ENCODE measurements around the gene AKR1C4. TPM values are rescaled to one million over a fixed set of nuclear protein-coding genes. Genes with fewer than 3 reads are reported as not detected.

AKR1C4 gene
- total and polyA plus RNA-seq, 2 of the 8 experiments (the other 6 are each of a cell fraction or from before 2014, with no cell fraction given) = not detected

DNA sequence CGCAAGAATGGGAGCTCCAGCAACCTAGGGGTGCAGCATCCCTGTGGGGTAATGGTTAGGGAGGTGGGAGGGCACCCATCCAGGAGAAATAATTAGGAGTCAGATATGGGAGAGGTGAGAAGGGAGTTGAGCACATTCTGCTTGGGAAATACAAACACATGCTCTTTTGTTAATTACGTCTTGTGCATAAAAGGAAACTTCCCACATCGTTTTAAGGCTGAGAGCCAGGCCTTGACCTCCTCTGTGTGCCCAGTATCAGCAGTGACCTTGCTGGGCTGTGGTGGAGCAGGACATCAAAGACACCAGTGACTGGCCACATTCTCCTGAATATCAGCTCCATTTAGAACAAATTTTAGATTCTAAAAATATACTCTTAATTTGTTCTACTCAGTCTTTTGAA lies 22.6 kb downstream of the AKR1C4 start:
- Histone ChIP-seq H3K56ac (replicated peaks; ENCODE audit: insufficient read length, low read depth, low read length) (no peak overlapping the region), H3K27me3 (replicated peaks in 1 of 4; ENCODE audit: control insufficient read depth in 3 of 4, extremely low read depth in 1 of 4, insufficient read depth in 3 of 4, low read length in 3 of 4) (no peaks in the 10 kb centered on the region), H2BK12ac (ENCODE audit: low read depth, low read length) (no peak overlapping the region), H2BK5ac (ENCODE audit: low read depth, low read length) (no peak overlapping the region), H3K23ac (ENCODE audit: insufficient read length) (no peak overlapping the region), H3K4ac (replicated peaks; ENCODE audit: insufficient read length, low read depth, low read length) (no peak overlapping the region), H3K4me2 (ENCODE audit: insufficient read depth in 1 of 2, low read depth in 2 of 2, low read length in 2 of 2) (no peak overlapping the region), H2AK5ac (ENCODE audit: low read depth, low read length) (no peak overlapping the region), H3K9me3 (ENCODE audit: insufficient read depth in 2 of 2, low read depth in 1 of 2, low read length in 1 of 2) (peaks cover 8 to 20% of the 10 kb centered on the region in 2 experiments; a peak in 3 of 4 replicates), H2BK120ac (replicated peaks; ENCODE audit: low read depth, low read length) (no peak overlapping the region), H3K4me3 (ENCODE audit: extremely low read depth in 1 of 4, insufficient read depth in 2 of 4, low read depth in 3 of 4, low read length in 4 of 4) (no peak overlapping the region), H3K4me1 (replicated peaks in 1 of 4; ENCODE audit: control insufficient read depth in 3 of 4, insufficient read depth in 4 of 4, low read length in 3 of 4) (no peaks in the 10 kb centered on the region), H3K18ac (ENCODE audit: extremely low read depth, low read length) (no peak overlapping the region), H3K23me2 (ENCODE audit: low read depth, low read length) (no peaks in the 10 kb centered on the region), H2BK15ac (ENCODE audit: low read length) (no peak overlapping the region), H3K79me2 (ENCODE audit: control insufficient read depth in 1 of 2, insufficient read depth in 2 of 2, low read length in 2 of 2) (no peaks in the 10 kb centered on the region), H3K27ac (ENCODE audit: low read depth, low read length) (no peak overlapping the region), H3K9ac (replicated peaks in 1 of 4; ENCODE audit: extremely low read depth in 1 of 4, low read depth in 3 of 4, low read length in 3 of 4) (no peak overlapping the region), H4K91ac (replicated peaks; ENCODE audit: insufficient read length, low read length) (no peak overlapping the region), H3K79me1 (ENCODE audit: low read depth, low read length) (no peaks in the 10 kb centered on the region), H3K14ac (ENCODE audit: insufficient read length) (no peak overlapping the region), H4K5ac (ENCODE audit: insufficient read length, low read depth, low read length) (no peak overlapping the region), H2AFZ (ENCODE audit: low read length) (no peak overlapping the region), H2BK20ac (ENCODE audit: low read length) (no peak overlapping the region), H3K36me3 (ENCODE audit: control insufficient read depth in 2 of 4, insufficient read depth in 4 of 4, low read length in 3 of 4) (no peaks in the 10 kb centered on the region), H4K8ac (ENCODE audit: extremely low read depth, insufficient read depth, low read length) (no peak overlapping the region), H4K20me1 (replicated peaks in 1 of 2; ENCODE audit: control insufficient read depth in 1 of 2, insufficient read depth in 2 of 2, low read length in 2 of 2) (no peaks in the 10 kb centered on the region)
- FAIRE-seq (no peak), DNase-seq (ENCODE audit: low read depth in 1 of 2, low spot score in 2 of 2) (no peak)
- ChIA-PET CTCF (ENCODE audit: partially characterized antibody) (no interaction called here), POLR2A (ENCODE audit: partially characterized antibody) (interaction anchor here (0.5 kb wide), 1 partner anchor 1050 kb away, joined by 3 read pairs; no protein-coding TSS in a partner anchor)
- 90% methylated on average over 3 of the region's 3 CpGs; no CpG with 5 or more reads in 1 of the 2 experiments for whole genome bisulfite sequencing, 2 experiments (ENCODE audit: extremely low coverage in 1 of 2, insufficient coverage in 1 of 2, insufficient read length in 1 of 2, insufficient replicate concordance in 2 of 2, low coverage in 1 of 2, low lambda C conversion rate in 2 of 2, missing lambda C conversion rate in 1 of 2)
- TF ChIP-seq, protein P1, sequence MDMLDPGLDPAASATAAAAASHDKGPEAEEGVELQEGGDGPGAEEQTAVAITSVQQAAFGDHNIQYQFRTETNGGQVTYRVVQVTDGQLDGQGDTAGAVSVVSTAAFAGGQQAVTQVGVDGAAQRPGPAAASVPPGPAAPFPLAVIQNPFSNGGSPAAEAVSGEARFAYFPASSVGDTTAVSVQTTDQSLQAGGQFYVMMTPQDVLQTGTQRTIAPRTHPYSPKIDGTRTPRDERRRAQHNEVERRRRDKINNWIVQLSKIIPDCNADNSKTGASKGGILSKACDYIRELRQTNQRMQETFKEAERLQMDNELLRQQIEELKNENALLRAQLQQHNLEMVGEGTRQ (IDR thresholded peaks at IDR 0.05; ENCODE audit: low read length) = no peak
- TF ChIP-seq MAFK (IDR thresholded peaks at IDR 0.05; ENCODE audit: low read depth, low read length) (no peak), RNF2 (IDR thresholded peaks at IDR 0.05; ENCODE audit: borderline replicate concordance, low read depth, low read length, missing control alignments, poor library complexity, severe bottlenecking) (no peak), SIN3A (conservative IDR thresholded peaks at IDR 0.05 in 1 of 2, IDR thresholded peaks at IDR 0.05 in 1 of 2; ENCODE audit: low read depth in 1 of 2, low read length in 2 of 2) (no peak), NANOG (IDR thresholded peaks at IDR 0.05; ENCODE audit: insufficient read depth, low read depth, low read length, poor library complexity, severe bottlenecking) (no peak), CBX5 (IDR thresholded peaks at IDR 0.05; ENCODE audit: low read depth, low read length) (no peak), CTBP2 (IDR thresholded peaks at IDR 0.05; ENCODE audit: borderline replicate concordance, insufficient read depth, insufficient read length, low read length) (no peak), YY1 (IDR thresholded peaks at IDR 0.05; ENCODE audit: low read depth, low read length) (no peak), TAF7 (optimal IDR thresholded peaks at IDR 0.05; ENCODE audit: borderline replicate concordance, low read depth, low read length) (no peak)

All from H1 (cell line).